Sigmoid colon (tissue), 3 donors: ENCODE data around the gene ERRFI1.

Experiments
- POLR2A ChIP-seq, 2 donors: fragments of 450-650 bp; IDR thresholded peaks; one replicate each; pipeline ENCODE4 v1.6.1; 2016; ENCODE audit warnings: antibody characterized with exemption in 2 of 2, mild to moderate bottlenecking in 2 of 2, moderate library complexity in 2 of 2
- TF ChIP-seq, protein P1 (sequence below), 4 experiments: fragments of 450-650 bp in 3 of 4; fragments of 200-600 bp in 1 of 4; IDR thresholded peaks; one replicate each; pipeline ENCODE4 v1.5.1; 2016 to 2019; ENCODE audit warnings: antibody characterized with exemption in 4 of 4, mild to moderate bottlenecking in 3 of 4, moderate library complexity in 2 of 4

DNA sequence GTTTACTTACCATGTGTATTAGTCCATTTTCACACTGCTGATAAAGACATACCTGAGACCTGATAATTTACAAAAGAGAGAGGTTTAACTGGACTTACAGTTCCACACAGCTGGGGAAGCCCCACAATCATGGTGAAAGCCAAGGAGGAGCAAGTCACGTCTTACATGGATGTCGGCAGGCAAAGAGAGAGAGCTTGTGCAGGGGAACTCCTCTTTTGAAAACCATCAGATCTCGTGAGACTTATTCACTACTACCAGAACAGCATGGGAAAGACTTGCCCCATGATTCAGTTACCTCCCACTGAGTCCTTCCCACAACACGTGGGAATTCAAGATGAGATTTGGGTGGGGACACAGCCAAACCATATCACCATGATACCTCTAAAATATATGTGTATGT lies 39.3 kb upstream of the ERRFI1 start:
- TF ChIP-seq, protein P1, sequence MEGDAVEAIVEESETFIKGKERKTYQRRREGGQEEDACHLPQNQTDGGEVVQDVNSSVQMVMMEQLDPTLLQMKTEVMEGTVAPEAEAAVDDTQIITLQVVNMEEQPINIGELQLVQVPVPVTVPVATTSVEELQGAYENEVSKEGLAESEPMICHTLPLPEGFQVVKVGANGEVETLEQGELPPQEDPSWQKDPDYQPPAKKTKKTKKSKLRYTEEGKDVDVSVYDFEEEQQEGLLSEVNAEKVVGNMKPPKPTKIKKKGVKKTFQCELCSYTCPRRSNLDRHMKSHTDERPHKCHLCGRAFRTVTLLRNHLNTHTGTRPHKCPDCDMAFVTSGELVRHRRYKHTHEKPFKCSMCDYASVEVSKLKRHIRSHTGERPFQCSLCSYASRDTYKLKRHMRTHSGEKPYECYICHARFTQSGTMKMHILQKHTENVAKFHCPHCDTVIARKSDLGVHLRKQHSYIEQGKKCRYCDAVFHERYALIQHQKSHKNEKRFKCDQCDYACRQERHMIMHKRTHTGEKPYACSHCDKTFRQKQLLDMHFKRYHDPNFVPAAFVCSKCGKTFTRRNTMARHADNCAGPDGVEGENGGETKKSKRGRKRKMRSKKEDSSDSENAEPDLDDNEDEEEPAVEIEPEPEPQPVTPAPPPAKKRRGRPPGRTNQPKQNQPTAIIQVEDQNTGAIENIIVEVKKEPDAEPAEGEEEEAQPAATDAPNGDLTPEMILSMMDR (IDR thresholded peaks at IDR 0.05), result no peak
- TF ChIP-seq POLR2A (IDR thresholded peaks at IDR 0.05), result no peak
